K562 (cell line): ENCODE measurements around the gene TRMU. TPM values are rescaled to one million over a fixed set of nuclear protein-coding genes. Genes with fewer than 3 reads are reported as not detected.

ENCODE experiments used
- ATAC-seq: fragments of 200-7000 bp; cut with Tn5 transposase; 3 replicates; pipeline ENCODE4 v1.9.1; 2020; ENCODE audit warnings: moderate library complexity
- BruUV-seq: library from RNA; stranded (reverse); fragments of 400-500 nt; replicated peaks from 2 replicates; lab custom pipeline; 2021; lab: Mats Ljungman, UMichigan
- CTCF ChIA-PET: fragments of 300-600 bp; formaldehyde crosslinking; extraction: SDS; loops from one replicate; lab custom pipeline; 2021; ENCODE audit warnings: low intra/inter-chr PET ratio; lab: Yijun Ruan, JAX
- POLR2A ChIA-PET: fragments of 300-600, 350-650 bp; sonication (Branson Sonifier 250); formaldehyde crosslinking; extraction: SDS; loops from one replicate; lab custom pipeline; 2021; ENCODE audit warnings: antibody characterized with exemption, inconsistent platforms; lab: Yijun Ruan, JAX
- DNase-seq, 4 experiments: peaks; one replicate each; pipeline versions ENCODE4 v3.0.0 to v3.0.0-alpha.2; 2011 to 2018; ENCODE audit warnings: low spot score in 3 of 4, mixed read lengths in 3 of 4; ENCODE audit errors: extremely low read depth in 1 of 4
- FAIRE-seq: peaks from 2 replicates; lab custom pipeline; 2011; peaks lifted over from hg19 to GRCh38; lab: Jason Lieb, UNC
- H2AFZ ChIP-seq: 2 replicates; pipeline ENCODE4 v1.6.0; 2011; ENCODE audit warnings: low read depth, low read length, control low read depth, inconsistent platforms
- H3K27ac ChIP-seq: fragments of 200-600 bp; 3 replicates; pipeline ENCODE4 v1.8.0; 2011; ENCODE audit warnings: low read depth, mild to moderate bottlenecking, control low read depth, inconsistent platforms, low read length, moderate library complexity, mixed read lengths; ENCODE audit errors: extremely low read depth
- H3K27me3 ChIP-seq, 2 experiments: fragments of 300-600 bp in 1 of 2; 2 replicates in 1 of 2; 3 replicates in 1 of 2; pipeline versions ENCODE4 v1.6.0 to v1.8.0; 2011; ENCODE audit warnings: inconsistent platforms in 2 of 2, low read length in 2 of 2, mild to moderate bottlenecking in 1 of 2, mixed read lengths in 1 of 2, moderate library complexity in 1 of 2; ENCODE audit not compliant: control insufficient read depth in 2 of 2, insufficient read depth in 2 of 2
- H3K36me3 ChIP-seq: fragments of 300-600 bp; 3 replicates; pipeline ENCODE4 v1.8.0; 2011; ENCODE audit warnings: mild to moderate bottlenecking, low read length, inconsistent platforms; ENCODE audit not compliant: control insufficient read depth, insufficient read depth
- H3K4me1 ChIP-seq, 2 experiments: fragments of 200-600 bp in 1 of 2; replicated peaks in 1 of 2; 2 replicates in 1 of 2; 3 replicates in 1 of 2; pipeline versions ENCODE4 v1.5.1 to v1.8.0; 2011; ENCODE audit warnings: inconsistent platforms in 2 of 2, low read length in 2 of 2, mild to moderate bottlenecking in 1 of 2, mixed read lengths in 1 of 2, moderate library complexity in 1 of 2; ENCODE audit not compliant: control insufficient read depth in 2 of 2, insufficient read depth in 2 of 2
- H3K4me2 ChIP-seq: 2 replicates; pipeline ENCODE4 v1.6.1; 2011; ENCODE audit warnings: low read length, control low read depth, inconsistent platforms, mixed read lengths; ENCODE audit not compliant: insufficient read depth
- H3K4me3 ChIP-seq: fragments of 200-600 bp; sonication (generic), shearing (Covaris generic); 2 replicates; pipeline ENCODE4 v1.5.1; 2016; ENCODE audit warnings: control low read depth, inconsistent platforms
- H3K79me2 ChIP-seq: fragments of 200-600 bp; 3 replicates; pipeline ENCODE4 v1.8.0; 2011; ENCODE audit warnings: low read length, inconsistent platforms; ENCODE audit not compliant: control insufficient read depth, insufficient read depth
- H3K9ac ChIP-seq, 2 experiments: 2 replicates each; pipeline versions ENCODE4 v1.6.0 to v1.6.1; 2011; ENCODE audit warnings: low read depth in 2 of 2, low read length in 2 of 2, control low read depth in 1 of 2, inconsistent platforms in 1 of 2, mild to moderate bottlenecking in 1 of 2, mixed read lengths in 1 of 2; ENCODE audit not compliant: insufficient read depth in 1 of 2
- H3K9me1 ChIP-seq: one replicate; pipeline ENCODE4 v1.6.0; 2011; ENCODE audit warnings: inconsistent platforms, mild to moderate bottlenecking, low read length, moderate library complexity; ENCODE audit not compliant: control insufficient read depth, insufficient read depth
- H3K9me3 ChIP-seq: replicated peaks from 2 replicates; pipeline ENCODE4 v1.5.1; 2011; ENCODE audit warnings: low read depth, low read length, inconsistent platforms; ENCODE audit not compliant: control insufficient read depth, insufficient read depth
- H4K20me1 ChIP-seq: replicated peaks from 2 replicates; pipeline ENCODE4 v1.6.1; 2011; ENCODE audit warnings: low read length, inconsistent platforms, mixed read lengths; ENCODE audit not compliant: control insufficient read depth, insufficient read depth
- EP400 ChIP-seq: fragments of 450-650 bp; IDR thresholded peaks from 2 replicates; pipeline ENCODE4 v1.6.1; 2017; ENCODE audit warnings: antibody characterized with exemption, mild to moderate bottlenecking, moderate library complexity
- MCM7 ChIP-seq, 2 experiments: fragments of 450-650 bp; IDR thresholded peaks; 2 replicates each; pipeline ENCODE4 v1.6.1; 2016 to 2018
- MEIS2 ChIP-seq: fragments of 450-650 bp; IDR thresholded peaks from 2 replicates; pipeline ENCODE4 v1.6.1; 2014; ENCODE audit warnings: mild to moderate bottlenecking; ENCODE audit not compliant: partially characterized antibody
- RAD51 ChIP-seq: fragments of 450-650 bp; IDR thresholded peaks from 2 replicates; pipeline ENCODE4 v1.7.1; 2016; ENCODE audit warnings: low read depth, mild to moderate bottlenecking, borderline replicate concordance
- TRIM24 ChIP-seq, 2 experiments: fragments of 450-650 bp; IDR thresholded peaks; 2 replicates each; pipeline ENCODE4 v1.6.1; 2016
- U2AF2 ChIP-seq: fragments of 200-400 bp; formaldehyde crosslinking; optimal IDR thresholded peaks from 2 replicates; pipeline ENCODE3; 2017; ENCODE audit warnings: low read depth, mild to moderate bottlenecking, low read length
- ZNF143 ChIP-seq: sonication (generic); formaldehyde crosslinking; IDR thresholded peaks from 2 replicates; pipeline ENCODE4 v1.9.0; 2022; ENCODE audit warnings: mild to moderate bottlenecking, missing genetic modification reagents
- ZNF699 ChIP-seq: fragments of 250-450 bp; sonication (Bioruptor Pico); IDR thresholded peaks from 2 replicates; pipeline ENCODE4 v1.8.0; 2021; ENCODE audit warnings: mild to moderate bottlenecking, moderate library complexity; ENCODE audit not compliant: insufficient replicate concordance
- WGBS: fragments of 100-300 bp; shearing (Covaris generic); methylation state at CpG from one replicate; pipeline ENCODE4 v1.1.6; 2016; ENCODE audit warnings: low coverage, mixed read lengths; ENCODE audit not compliant: insufficient coverage; ENCODE audit errors: missing lambda C conversion rate; 5-methylcytosine and 5-hydroxymethylcytosine counted together
- in situ Hi-C: fragments of 300-500 bp; cut with MboI; formaldehyde crosslinking; loops from 4 replicates; pipeline ENCODE4 v1.15.0; 2018; ENCODE audit warnings: inconsistent platforms, mixed read lengths
- intact Hi-C: fragments of 100-400 bp; cut with micrococcal nuclease; formaldehyde crosslinking; loops from 2 replicates; pipeline ENCODE4 v1.14.2; 2022
- polyA plus RNA-seq, 8 experiments: library from polyadenylated mRNA; depleted of rRNA in 4 of 8; stranded (reverse) in 5 of 8; unstranded in 3 of 8; fragments of >200 nt; fragmentation: Nextera tagmentation in 2 of 8; fragmentation: Illumina TruSeq in 1 of 8; extraction: Ambion mirVana in 2 of 8; extraction: Trizol in 1 of 8; gene quantifications; 2 replicates each; pipeline versions ENCODE4 v1.2.1 to v1.2.3, GENCODE V29; 2011 to 2014; ENCODE audit warnings: inconsistent platforms in 1 of 8, missing spikeins in 1 of 8
- total RNA-seq, 7 experiments: library from RNA; depleted of rRNA in 6 of 7; stranded (reverse); fragments of >200 nt in 6 of 7; fragmentation: Illumina TruSeq in 2 of 7; extraction: Trizol in 2 of 7; gene quantifications; 2 replicates each; pipeline versions ENCODE4 v1.2.1 to v1.2.3, GENCODE V29; 2011 to 2021; ENCODE audit warnings: low replicate concordance in 1 of 7
- TF ChIP-seq, protein P1 (sequence below): sonication (generic); formaldehyde crosslinking; IDR thresholded peaks from 2 replicates; pipeline ENCODE4 v1.8.0; 2023; ENCODE audit warnings: mild to moderate bottlenecking, missing genetic modification reagents

TRMU gene
- total and polyA plus RNA-seq, 9 of the 15 experiments (the other 6 are each of a cell fraction or from before 2014, with no cell fraction given): 2.3 to 49.9 (median 35.3) TPM

DNA sequence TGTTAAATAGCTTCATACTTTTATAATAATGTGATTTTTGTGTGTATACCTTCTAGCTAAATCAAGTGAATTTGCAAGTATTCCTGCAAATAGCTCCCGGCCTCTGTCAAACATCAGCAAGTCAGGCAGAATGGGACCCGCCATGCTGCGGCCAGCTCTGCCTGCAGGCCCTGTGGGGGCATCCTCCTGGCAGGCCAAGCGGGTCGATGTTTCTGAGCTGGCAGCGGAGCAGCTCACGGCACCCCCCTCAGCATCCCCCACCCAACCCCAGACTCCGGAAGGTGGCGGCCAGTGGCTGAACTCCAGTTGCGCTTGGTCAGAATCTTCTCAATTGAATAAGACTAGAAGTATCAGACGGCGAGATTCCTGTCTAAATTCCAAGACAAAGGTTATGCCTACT lies 19.5 kb upstream of the TRMU start:
- Histone ChIP-seq H3K27me3 (no peaks in the 10 kb centered on the region), H3K36me3 (peaks cover 60% of the 10 kb centered on the region; the same call in 2 of the 3 replicates), H3K4me3 (no peak overlapping the region), H2AFZ (no peak overlapping the region), H3K9me3 (no peaks in the 10 kb centered on the region), H3K27ac (no peak overlapping the region), H3K9ac (no peak overlapping the region)
- FAIRE-seq (no peak), DNase-seq (no peak), ATAC-seq (no peak)
- BruUV-seq: no TSS peak
- in situ Hi-C loops: loop anchor here (25.0 kb wide), 1 partner anchor 304 kb away; no protein-coding TSS in a partner anchor
- WGBS: 90% methylated on average over 10 of the region's 12 CpGs
- CTCF ChIA-PET: interaction anchor here (4.5 kb wide), 1 partner anchor 193 kb away, joined by 40 read pairs; no protein-coding TSS in a partner anchor
- intact Hi-C loops: no loop called here
- TF ChIP-seq TRIM24 (IDR thresholded peaks at IDR 0.05) (no peak), ZNF143 (CRISPR knock-in tag) (no peak), MCM7 (IDR thresholded peaks at IDR 0.05) (no peak), RAD51 (no peak), ZNF699 (CRISPR knock-in tag) (no peak), MEIS2 (no peak), U2AF2 (no peak), EP400 (no peak)
- TF ChIP-seq, protein P1, sequence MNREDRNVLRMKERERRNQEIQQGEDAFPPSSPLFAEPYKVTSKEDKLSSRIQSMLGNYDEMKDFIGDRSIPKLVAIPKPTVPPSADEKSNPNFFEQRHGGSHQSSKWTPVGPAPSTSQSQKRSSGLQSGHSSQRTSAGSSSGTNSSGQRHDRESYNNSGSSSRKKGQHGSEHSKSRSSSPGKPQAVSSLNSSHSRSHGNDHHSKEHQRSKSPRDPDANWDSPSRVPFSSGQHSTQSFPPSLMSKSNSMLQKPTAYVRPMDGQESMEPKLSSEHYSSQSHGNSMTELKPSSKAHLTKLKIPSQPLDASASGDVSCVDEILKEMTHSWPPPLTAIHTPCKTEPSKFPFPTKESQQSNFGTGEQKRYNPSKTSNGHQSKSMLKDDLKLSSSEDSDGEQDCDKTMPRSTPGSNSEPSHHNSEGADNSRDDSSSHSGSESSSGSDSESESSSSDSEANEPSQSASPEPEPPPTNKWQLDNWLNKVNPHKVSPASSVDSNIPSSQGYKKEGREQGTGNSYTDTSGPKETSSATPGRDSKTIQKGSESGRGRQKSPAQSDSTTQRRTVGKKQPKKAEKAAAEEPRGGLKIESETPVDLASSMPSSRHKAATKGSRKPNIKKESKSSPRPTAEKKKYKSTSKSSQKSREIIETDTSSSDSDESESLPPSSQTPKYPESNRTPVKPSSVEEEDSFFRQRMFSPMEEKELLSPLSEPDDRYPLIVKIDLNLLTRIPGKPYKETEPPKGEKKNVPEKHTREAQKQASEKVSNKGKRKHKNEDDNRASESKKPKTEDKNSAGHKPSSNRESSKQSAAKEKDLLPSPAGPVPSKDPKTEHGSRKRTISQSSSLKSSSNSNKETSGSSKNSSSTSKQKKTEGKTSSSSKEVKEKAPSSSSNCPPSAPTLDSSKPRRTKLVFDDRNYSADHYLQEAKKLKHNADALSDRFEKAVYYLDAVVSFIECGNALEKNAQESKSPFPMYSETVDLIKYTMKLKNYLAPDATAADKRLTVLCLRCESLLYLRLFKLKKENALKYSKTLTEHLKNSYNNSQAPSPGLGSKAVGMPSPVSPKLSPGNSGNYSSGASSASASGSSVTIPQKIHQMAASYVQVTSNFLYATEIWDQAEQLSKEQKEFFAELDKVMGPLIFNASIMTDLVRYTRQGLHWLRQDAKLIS: no peak
- TF ChIP-seq, all 486 proteins: peak for 0
- POLR2A ChIA-PET: interaction anchor here (0.6 kb wide), 1 partner anchor 190 kb away, joined by 3 read pairs; no protein-coding TSS in a partner anchor
- Histone ChIP-seq H4K20me1 (no peaks in the 10 kb centered on the region), H3K4me2 (no peak overlapping the region), H3K9me1 (no peaks in the 10 kb centered on the region), H3K4me1 (peaks cover 0 to 3% of the 10 kb centered on the region in 2 experiments; a peak in 1 of 5 replicates), H3K79me2 (no peaks in the 10 kb centered on the region)
